Effector memory CD4-positive, alpha-beta T cell (primary cell): ENCODE measurements around the gene LHFPL6.

ENCODE experiments used
- DNase-seq, 3 donors: peaks; one replicate each; pipeline ENCODE4 v3.0.0-alpha.2; 2020
- H3K27ac ChIP-seq: 2 replicates; pipeline ENCODE4 v1.7.0; 2013; ENCODE audit warnings: mild to moderate bottlenecking, low read length, moderate library complexity; ENCODE audit not compliant: insufficient read depth, poor library complexity, severe bottlenecking
- H3K27me3 ChIP-seq: replicated peaks from 2 replicates; pipeline ENCODE4 v1.7.0; 2013; ENCODE audit warnings: mild to moderate bottlenecking, low read length; ENCODE audit not compliant: insufficient read depth, control insufficient read depth, poor library complexity, severe bottlenecking
- H3K36me3 ChIP-seq: 2 replicates; pipeline ENCODE4 v1.7.0; 2013; ENCODE audit warnings: mild to moderate bottlenecking, low read length, moderate library complexity; ENCODE audit not compliant: control insufficient read depth, insufficient read depth
- H3K4me1 ChIP-seq: 2 replicates; pipeline ENCODE4 v1.7.0; 2013; ENCODE audit warnings: low read length, mild to moderate bottlenecking; ENCODE audit not compliant: control insufficient read depth, insufficient read depth, poor library complexity, severe bottlenecking
- H3K4me3 ChIP-seq: 2 replicates; pipeline ENCODE4 v1.7.0; 2013; ENCODE audit warnings: low read length, low read depth, mild to moderate bottlenecking; ENCODE audit not compliant: insufficient read depth, poor library complexity, severe bottlenecking
- H3K9me3 ChIP-seq: 2 replicates; pipeline ENCODE4 v1.7.0; 2013; ENCODE audit warnings: mild to moderate bottlenecking, low read length, moderate library complexity; ENCODE audit not compliant: control insufficient read depth

Gene LHFPL6

DNA sequence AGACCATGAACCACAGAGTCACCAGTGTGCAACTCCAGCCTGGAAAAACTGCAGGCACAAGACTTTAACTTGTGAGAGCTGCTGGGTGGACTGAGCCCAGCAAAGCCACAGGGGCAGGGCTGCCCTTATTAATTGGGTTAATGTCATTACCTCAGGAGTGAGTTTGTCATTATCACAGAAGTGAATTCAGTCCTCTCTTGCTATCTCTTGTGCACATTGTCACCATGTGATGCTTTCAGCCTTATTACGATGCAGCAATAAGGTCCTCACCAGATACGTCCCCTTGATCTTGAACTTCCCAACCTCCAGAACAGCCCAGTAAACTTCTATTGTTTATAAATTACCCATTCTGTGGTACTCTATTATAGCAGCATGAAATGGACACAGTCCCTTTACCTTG, 158.1 kb downstream of the LHFPL6 start:
- no peak overlapping the region for H3K27ac ChIP-seq
- H3K27me3 ChIP-seq, result no peaks in the 10 kb centered on the region
- H3K4me3 ChIP-seq, result no peak overlapping the region
- no peak for DNase-seq
- H3K36me3 ChIP-seq, result no peaks in the 10 kb centered on the region
- no peaks in the 10 kb centered on the region for H3K4me1 ChIP-seq
- H3K9me3 ChIP-seq, result no peaks in the 10 kb centered on the region

DNA sequence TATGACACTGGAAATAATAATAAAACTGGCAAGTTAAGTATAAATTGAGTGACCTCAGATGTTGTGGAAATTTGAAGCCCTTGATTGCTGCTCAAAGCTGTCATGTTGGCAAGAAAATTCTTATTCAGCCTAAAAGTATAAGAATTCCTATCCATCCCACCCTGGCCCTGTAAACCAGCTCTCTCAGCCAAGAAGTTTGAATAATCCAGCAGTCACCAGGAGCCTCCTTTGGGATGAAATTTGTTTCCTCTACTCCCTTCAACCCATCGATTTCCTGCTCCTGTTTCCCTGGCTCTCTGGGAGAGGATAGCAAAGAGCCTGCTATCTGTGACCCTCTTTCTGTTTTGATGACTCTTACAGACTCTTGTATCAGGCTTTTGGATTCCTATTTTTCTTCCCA, 169.3 kb downstream of the LHFPL6 start:
- no peaks in the 10 kb centered on the region for H3K4me1 ChIP-seq
- no peak overlapping the region for H3K27ac ChIP-seq
- no peaks in the 10 kb centered on the region for H3K27me3 ChIP-seq
- H3K4me3 ChIP-seq, result no peak overlapping the region
- no peaks in the 10 kb centered on the region for H3K36me3 ChIP-seq
- DNase-seq, result no peak
- H3K9me3 ChIP-seq, result no peaks in the 10 kb centered on the region

DNA sequence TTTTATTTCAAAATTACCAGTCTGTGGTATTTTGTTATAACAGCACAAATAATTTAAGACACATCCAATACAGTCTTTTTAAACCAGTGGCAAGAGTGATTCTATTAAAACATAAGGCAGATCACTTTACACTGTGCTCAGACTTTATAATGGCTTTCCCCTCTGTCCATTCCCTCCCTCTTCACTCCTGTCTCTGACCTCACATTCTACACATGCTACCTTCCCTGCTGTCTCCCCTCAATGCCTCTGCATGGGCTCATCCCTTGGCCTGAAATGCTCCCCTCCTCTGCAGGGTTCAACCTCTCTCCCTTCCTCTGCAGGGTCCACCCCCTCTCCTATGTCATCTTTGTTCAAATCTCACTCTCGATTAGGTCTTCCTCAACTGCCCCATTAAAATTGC, 170.8 kb downstream of the LHFPL6 start:
- Histone ChIP-seq H3K4me3 (no peak overlapping the region), H3K9me3 (no peaks in the 10 kb centered on the region), H3K27me3 (no peaks in the 10 kb centered on the region), H3K36me3 (no peaks in the 10 kb centered on the region), H3K27ac (no peak overlapping the region), H3K4me1 (no peaks in the 10 kb centered on the region)
- no peak for DNase-seq

DNA sequence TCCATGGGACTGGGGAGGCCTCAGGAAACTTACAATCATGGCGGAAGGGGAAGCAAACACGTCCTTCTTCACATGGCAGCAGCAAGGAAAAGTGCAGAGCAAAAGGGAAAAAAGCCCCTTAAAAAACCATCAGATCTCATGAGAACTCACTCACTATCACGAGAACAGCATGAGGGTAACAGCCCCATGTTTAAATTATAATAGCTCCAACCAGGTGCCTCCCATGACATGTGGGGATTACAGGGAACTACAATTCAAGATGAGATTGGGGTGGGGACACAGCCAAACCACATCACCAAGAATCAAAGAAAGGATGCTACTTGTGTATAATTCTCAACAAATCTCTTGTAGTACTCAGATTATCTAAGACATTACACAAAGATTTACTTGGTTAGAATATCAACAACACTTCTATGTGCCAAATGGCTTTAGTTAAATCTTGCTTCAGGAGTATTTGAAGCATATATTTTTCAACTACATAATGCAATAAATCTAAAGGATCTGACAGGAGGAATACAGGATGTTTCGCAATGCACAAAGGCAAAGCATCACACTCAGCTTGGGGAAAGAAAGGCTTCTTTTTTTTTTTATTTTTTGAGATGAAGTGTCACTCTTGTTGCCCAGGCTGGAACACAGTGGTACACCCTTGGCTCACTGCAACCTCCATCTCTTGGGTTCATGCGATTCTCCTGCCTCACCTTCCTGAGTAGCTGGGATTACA, 180.0 kb downstream of the LHFPL6 start:
- Histone ChIP-seq H3K4me3 (no peak overlapping the region), H3K27me3 (no peaks in the 10 kb centered on the region), H3K36me3 (no peaks in the 10 kb centered on the region), H3K27ac (no peak overlapping the region), H3K9me3 (no peaks in the 10 kb centered on the region), H3K4me1 (no peaks in the 10 kb centered on the region)
- no peak for DNase-seq

DNA sequence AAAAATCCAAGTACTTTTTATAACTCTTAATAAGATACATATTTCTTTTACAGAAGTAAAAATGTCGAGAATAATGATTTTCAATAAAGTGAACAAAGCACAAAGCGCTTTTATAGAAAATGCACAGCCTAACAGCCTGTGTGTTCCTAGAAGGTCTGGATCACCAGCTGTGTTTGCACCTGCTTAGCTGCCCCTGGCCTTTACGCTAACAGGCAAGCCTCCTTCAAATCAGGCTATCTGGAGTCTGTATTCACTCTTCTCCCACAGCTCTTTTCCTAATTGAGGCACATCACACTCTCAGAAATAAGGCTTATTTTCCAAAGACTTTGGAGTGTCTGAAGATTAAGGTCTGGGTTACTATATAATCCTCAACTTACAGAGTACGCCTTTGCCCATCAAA, 183.1 kb downstream of the LHFPL6 start:
- Histone ChIP-seq H3K27ac (no peak overlapping the region), H3K27me3 (no peaks in the 10 kb centered on the region), H3K9me3 (no peaks in the 10 kb centered on the region), H3K4me1 (no peaks in the 10 kb centered on the region), H3K36me3 (no peaks in the 10 kb centered on the region), H3K4me3 (no peak overlapping the region)
- DNase-seq, result no peak

DNA sequence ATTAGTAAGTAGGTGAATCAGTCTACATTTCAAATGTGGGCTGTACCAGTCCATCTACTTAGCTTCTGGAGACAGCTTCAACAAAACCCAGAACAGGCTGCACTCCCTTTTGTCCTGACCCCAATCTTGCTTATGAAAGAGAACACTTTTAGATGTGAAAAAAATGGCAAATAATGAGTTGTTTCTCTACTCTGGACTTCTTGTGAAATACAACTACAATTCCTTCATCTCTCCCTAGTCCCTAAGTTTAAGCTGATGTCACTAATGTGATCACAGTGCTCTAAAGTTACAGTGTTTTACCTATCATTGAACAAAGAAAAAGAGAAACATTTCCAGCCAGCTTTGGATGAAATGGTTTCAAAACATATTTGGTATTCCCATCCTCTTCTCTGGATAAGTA, 183.9 kb downstream of the LHFPL6 start:
- Histone ChIP-seq H3K9me3 (no peaks in the 10 kb centered on the region), H3K36me3 (no peaks in the 10 kb centered on the region), H3K4me1 (no peaks in the 10 kb centered on the region), H3K27me3 (no peaks in the 10 kb centered on the region), H3K27ac (no peak overlapping the region), H3K4me3 (no peak overlapping the region)
- DNase-seq, result no peak

DNA sequence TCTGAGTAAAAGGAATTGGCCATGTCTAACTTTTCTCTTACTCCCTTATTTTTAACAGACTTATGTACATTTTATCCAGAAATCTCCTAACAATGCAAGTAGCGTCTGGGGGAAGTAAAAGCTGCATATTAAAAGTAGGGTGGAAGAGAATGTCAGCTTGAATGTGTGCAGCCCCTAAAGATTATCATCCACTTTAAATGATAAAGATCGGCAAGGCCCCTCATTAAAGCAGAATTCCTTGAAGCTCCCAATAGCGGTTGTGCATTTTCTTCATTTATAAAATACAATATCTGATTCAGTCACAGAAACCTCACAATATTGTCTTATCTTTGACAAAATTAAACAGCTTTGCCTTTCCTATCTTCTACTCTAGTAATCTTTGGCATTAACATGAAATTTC, 184.6 kb downstream of the LHFPL6 start:
- no peaks in the 10 kb centered on the region for H3K9me3 ChIP-seq
- no peaks in the 10 kb centered on the region for H3K4me1 ChIP-seq
- no peaks in the 10 kb centered on the region for H3K27me3 ChIP-seq
- H3K27ac ChIP-seq, result no peak overlapping the region
- no peaks in the 10 kb centered on the region for H3K36me3 ChIP-seq
- no peak for DNase-seq
- H3K4me3 ChIP-seq, result no peak overlapping the region

DNA sequence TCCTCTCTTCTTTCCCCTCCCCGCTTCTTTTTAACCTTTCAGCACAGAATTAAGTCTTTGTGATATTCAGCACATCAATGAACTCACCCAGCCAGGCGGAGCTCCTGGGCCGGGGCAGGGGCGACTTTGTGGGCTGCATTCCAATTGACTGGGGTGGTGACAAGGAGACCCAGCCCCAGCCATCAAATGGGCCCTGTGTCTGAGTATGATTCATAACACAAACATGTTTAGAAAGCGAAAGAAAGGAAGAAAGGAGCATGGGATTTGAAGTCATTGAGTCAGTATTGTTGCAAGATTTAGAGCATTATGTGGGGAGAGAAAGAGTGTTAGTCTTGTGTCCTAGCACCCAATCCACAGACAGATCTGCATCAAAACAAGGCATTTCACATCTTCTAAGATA, 185.3 kb downstream of the LHFPL6 start:
- Histone ChIP-seq H3K27ac (no peak overlapping the region), H3K4me1 (no peaks in the 10 kb centered on the region), H3K9me3 (no peaks in the 10 kb centered on the region), H3K4me3 (no peak overlapping the region), H3K36me3 (no peaks in the 10 kb centered on the region), H3K27me3 (no peaks in the 10 kb centered on the region)
- no peak for DNase-seq

DNA sequence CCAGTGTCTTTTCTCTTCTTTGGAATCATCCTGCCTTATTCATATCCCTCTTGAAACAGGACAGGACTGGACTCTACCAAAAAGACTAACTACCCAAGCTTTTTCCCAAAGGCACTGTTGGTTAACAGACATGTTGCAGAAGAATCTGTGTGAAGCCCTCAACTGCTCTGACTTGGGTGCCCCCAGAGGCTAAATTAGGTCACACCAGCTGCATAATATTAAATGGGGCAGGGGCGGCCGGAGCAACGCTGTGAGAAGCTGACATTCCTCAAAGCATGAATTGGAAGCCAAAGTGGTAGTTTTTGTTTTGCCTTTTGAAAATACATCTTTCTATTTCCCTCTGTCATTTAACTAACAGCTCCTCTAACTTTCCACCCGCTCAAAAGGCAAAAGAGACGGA, 185.9 kb downstream of the LHFPL6 start:
- Histone ChIP-seq H3K27me3 (no peaks in the 10 kb centered on the region), H3K4me1 (no peaks in the 10 kb centered on the region), H3K4me3 (no peak overlapping the region), H3K36me3 (no peaks in the 10 kb centered on the region), H3K9me3 (no peaks in the 10 kb centered on the region), H3K27ac (no peak overlapping the region)
- no peak for DNase-seq

DNA sequence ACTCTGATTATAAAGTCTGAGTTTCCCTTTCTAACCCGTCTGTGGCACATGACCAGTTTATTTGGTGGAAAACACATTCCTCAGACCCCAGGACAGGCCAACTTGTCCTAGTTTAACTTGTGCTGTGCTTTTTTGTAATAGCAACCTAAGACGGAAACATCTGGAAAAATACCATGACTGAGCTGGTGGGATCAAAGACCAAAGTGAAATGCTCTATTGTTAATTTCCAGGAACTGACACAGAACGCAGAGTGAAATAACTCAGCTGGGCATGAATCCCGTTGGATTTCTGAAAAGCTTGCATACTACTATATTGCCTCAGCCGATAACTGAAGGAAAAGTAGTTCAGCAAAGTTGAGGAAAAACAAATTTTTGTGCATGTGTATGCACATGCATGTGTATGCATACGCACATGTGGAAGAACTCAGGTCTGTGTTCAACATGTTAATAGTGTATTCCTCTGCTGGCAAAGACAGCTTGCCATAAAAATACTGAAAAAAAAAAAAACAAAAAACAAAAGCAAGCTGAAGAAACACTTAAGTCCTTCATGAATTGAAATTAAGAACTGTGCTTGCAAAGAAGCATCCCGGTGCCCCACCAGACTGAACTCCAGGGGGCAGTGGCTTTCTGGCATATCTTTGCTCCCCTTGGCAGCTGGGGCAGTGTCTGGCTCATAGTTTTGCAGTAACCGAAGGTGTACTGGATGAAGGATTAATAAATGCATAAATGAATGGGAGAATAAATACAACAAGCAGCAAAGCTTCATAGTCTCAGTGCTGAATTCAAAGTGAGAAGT, 187.8 kb downstream of the LHFPL6 start:
- Histone ChIP-seq H3K4me3 (no peak overlapping the region), H3K27me3 (no peaks in the 10 kb centered on the region), H3K36me3 (no peaks in the 10 kb centered on the region), H3K4me1 (no peaks in the 10 kb centered on the region), H3K9me3 (no peaks in the 10 kb centered on the region), H3K27ac (no peak overlapping the region)
- DNase-seq, result no peak
